Measurements from ENCODE around the gene ANKRD23. TPM values are rescaled to one million over a fixed set of nuclear protein-coding genes. Genes with fewer than 3 reads are reported as not detected.

The ANKRD23 gene
- total RNA-seq, 1 donor = 1.3 TPM

DNA sequence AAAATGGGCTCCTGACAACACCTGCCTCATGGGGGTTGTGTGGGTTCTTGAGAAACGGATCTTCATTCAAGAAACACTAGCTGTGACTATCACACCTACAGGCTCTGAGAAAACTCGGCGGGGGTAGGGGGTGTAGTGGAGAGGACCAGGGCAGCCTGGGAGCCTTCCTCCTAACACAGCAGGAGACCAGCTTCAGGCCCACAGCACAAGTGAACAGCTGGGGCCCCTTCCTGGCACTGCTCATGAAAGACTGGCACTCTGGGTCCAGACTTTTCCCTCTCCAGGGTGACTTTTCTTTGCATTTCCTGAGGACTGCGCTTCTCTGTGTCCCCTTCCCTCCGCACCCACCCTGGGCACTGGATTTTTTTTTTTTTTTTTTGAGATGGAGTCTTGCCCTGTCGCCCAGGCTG, 33.2 kb upstream of the ANKRD23 start:
- TF ChIP-seq, protein P1, sequence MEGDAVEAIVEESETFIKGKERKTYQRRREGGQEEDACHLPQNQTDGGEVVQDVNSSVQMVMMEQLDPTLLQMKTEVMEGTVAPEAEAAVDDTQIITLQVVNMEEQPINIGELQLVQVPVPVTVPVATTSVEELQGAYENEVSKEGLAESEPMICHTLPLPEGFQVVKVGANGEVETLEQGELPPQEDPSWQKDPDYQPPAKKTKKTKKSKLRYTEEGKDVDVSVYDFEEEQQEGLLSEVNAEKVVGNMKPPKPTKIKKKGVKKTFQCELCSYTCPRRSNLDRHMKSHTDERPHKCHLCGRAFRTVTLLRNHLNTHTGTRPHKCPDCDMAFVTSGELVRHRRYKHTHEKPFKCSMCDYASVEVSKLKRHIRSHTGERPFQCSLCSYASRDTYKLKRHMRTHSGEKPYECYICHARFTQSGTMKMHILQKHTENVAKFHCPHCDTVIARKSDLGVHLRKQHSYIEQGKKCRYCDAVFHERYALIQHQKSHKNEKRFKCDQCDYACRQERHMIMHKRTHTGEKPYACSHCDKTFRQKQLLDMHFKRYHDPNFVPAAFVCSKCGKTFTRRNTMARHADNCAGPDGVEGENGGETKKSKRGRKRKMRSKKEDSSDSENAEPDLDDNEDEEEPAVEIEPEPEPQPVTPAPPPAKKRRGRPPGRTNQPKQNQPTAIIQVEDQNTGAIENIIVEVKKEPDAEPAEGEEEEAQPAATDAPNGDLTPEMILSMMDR (IDR thresholded peaks at IDR 0.05; ENCODE audit: insufficient read depth, low read depth, low read length) = no peak
- no peak overlapping the region for H3K4me3 ChIP-seq (ENCODE audit: low read depth, low read length)
- no peak for DNase-seq (ENCODE audit: low read depth)

DNA sequence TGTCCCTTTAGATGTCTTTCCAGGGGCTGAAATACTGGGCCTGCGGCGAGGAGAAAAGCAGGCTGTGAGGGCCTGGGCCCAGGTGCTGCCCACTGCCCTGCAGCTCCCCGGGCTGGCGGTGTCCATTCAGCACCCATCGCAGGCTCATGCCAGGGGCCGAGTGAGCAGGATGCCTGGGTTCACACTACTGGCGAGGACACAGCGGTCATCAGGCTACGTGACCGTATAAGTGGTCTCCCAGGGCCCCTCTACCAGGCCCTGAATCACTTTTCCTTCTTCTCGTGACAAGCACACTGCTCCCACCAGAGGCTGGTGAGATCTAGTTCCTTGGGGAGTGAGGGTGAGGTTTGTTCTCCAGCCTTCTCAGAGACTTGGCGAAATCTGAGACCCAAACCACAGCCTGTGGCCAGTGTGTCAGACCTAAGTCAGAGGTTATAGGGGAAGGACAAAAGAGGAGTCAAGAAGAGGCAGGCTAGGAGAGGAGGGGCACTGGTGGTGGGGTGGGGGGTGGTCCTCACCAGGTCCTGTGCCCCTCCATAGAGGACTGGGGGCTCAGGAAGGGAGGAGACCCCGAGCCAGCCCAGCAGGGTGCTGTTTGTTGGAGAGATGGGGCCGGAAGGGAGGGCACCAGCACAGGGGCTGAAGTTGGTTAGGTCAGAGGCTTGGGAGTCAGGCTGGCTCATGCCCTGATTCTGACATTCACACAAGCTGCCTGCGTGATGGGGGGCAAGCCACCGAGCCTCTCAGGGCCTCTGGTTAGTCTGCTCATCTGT, 32.6 kb upstream of the ANKRD23 start:
- TF ChIP-seq, protein P1 (IDR thresholded peaks at IDR 0.05; ENCODE audit: insufficient read depth, low read depth, low read length) = no peak
- no peak overlapping the region for H3K4me3 ChIP-seq (ENCODE audit: low read depth, low read length)
- no peak for DNase-seq (ENCODE audit: low read depth)

DNA sequence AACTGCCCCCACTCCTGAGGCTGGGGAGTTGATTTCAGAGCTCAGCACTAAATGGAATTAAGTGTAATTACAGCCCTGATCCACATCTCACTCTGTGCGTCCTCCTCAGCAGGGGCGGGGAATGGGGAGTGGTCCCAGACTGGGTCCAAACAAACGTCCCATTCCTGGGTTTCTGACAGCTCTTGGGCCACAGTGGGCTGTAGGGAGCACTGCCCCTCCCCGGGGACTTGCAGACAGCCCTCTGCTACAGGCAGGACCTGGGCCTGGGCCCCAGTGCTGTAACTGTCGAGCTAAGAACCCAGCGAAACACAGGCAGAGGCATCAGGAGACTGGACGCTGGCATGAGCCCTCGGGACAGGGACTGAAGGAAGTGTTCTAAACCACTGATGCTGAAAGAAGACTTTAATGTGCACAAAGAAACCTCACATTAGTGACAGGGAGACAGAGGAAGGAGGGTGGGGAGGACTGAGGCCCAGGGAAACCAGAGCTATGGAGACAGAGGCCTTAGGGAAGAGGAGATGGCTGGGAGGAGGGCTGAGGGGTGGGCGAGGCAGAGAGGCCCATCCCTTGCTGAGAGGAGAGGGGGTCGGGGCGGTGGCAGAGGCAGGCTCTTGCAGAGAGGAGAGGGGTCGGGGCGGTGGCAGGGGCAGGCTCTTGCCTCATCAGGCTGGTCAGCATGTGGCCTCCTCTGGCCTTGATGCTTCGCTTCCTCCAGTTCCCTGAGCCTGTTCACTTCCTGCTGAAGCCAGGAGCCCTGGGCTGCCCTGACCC, 31.9 kb upstream of the ANKRD23 start:
- TF ChIP-seq, protein P1 (IDR thresholded peaks at IDR 0.05; ENCODE audit: insufficient read depth, low read depth, low read length) = no peak
- no peak for DNase-seq (ENCODE audit: low read depth)
- no peak overlapping the region for H3K4me3 ChIP-seq (ENCODE audit: low read depth, low read length)

DNA sequence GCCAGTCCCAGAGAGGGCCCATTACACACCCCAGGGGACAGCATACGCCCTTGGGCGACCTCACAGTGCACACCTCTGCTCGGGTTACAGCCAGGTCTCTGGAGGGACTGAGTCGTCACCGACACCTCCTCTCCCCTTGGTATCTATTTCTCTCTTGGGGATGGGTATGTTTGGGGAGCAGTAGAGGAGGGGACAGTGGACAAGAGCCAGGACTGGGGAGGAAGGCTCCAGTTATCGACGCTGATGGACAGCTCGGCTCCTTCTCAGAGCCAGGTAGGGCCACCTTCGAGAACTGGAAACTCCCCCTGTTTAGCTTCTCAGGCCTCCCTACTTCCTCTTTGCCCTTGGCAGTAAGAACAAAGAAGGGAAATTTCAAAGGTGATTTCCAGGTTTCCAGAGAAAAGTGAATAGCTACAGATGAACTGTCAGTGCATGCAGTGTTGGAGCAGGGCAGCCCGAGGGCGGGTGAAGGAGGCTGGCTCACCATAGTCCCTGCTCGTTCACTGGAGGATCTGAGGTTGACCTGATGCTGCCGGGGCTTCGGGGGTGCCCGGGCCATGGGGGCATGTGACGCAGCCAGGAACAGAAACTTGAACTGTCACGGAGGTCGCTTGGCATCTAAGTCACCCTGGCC, 30.5 kb upstream of the ANKRD23 start:
- TF ChIP-seq, protein P1 (IDR thresholded peaks at IDR 0.05; ENCODE audit: insufficient read depth, low read depth, low read length) = no peak
- H3K4me3 ChIP-seq (ENCODE audit: low read depth, low read length) = no peak overlapping the region
- DNase-seq (ENCODE audit: low read depth) = no peak

DNA sequence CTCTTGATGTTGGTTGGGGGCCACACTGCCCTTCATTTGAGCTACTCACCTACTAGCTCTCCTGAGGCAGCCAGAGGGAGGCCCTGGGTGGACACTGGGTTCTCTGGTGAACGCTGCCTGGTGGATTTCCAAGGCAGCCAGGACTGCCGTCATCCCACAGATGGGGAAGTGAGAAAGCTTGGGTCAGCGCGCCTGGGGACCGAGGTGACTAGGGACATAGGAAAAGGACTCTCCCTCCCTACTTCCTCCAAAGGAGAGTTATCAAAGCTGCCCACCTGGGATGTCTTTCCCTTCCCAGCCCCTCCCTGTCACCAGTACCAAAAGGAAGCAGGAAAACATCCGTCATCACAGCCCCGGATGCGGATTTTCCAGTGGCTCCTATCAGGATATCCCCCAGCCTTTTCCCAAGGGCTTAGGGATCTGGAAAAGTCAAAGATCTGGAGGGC, 29.9 kb upstream of the ANKRD23 start:
- TF ChIP-seq, protein P1 (IDR thresholded peaks at IDR 0.05; ENCODE audit: insufficient read depth, low read depth, low read length) = no peak
- no peak overlapping the region for H3K4me3 ChIP-seq (ENCODE audit: low read depth, low read length)
- no peak for DNase-seq (ENCODE audit: low read depth)

DNA sequence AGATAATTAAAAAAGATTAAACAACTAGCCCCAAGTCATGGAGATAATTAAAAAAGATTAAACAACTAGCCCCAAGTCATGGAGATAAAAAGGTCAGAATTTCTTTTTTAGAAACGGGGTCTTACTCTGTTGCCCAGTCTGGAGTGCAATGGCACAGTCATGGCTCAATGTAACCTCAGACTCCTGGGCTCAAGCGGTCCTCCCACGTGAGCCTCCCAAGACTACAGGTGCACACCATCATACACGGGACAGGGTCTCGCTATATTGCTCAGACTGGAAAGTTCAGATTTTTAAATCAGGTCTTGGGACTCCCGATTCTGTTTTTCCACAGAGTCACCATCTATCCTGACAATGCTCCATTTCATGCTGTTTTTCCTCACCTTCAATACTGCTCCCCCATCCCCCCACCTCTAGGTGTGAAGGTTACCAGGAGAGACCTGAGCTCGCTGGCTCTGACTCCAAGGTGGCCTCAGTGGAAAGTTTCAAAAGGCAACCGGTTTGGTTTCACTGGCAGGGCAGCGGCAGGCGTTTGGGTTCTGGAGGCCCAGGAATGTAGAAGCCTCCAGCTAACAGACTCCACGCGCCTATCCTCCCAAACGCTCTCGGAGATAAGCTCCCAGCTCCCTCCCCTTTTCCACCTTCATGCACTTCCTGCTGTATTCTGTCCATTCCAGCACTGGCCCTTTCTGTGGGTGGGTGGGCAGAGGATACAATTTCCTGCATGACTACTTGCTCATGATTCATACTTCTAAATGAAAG, 28.9 kb upstream of the ANKRD23 start:
- DNase-seq (ENCODE audit: low read depth) = no peak
- no peak overlapping the region for H3K4me3 ChIP-seq (ENCODE audit: low read depth, low read length)
- TF ChIP-seq, protein P1 (IDR thresholded peaks at IDR 0.05; ENCODE audit: insufficient read depth, low read depth, low read length) = no peak

Data from fibroblast of villous mesenchyme (primary cell).